Mesodermal cell (in vitro differentiated cells): ENCODE measurements around the gene U2AF2.

ENCODE experiments used
- H3K27ac ChIP-seq: 2 replicates; pipeline ENCODE4 v1.7.0; 2013; ENCODE audit warnings: mild to moderate bottlenecking, low read depth, low read length, moderate library complexity; ENCODE audit not compliant: severe bottlenecking
- H3K36me3 ChIP-seq: 2 replicates; pipeline ENCODE4 v1.7.1; 2013; ENCODE audit warnings: mild to moderate bottlenecking, low read length, moderate library complexity; ENCODE audit not compliant: control insufficient read depth, insufficient read depth
- H3K4me1 ChIP-seq: one replicate; pipeline ENCODE4 v1.7.1; 2013; ENCODE audit warnings: mild to moderate bottlenecking, low read length; ENCODE audit not compliant: insufficient read depth, control insufficient read depth, poor library complexity, severe bottlenecking
- H3K4me3 ChIP-seq: 2 replicates; pipeline ENCODE4 v1.7.0; 2013; ENCODE audit warnings: low read length, control low read depth, mild to moderate bottlenecking; ENCODE audit not compliant: insufficient read depth, poor library complexity, severe bottlenecking; ENCODE audit errors: extremely low read depth
- H3K9me3 ChIP-seq: 2 replicates; pipeline ENCODE4 v1.7.1; 2013; ENCODE audit warnings: mild to moderate bottlenecking, low read length, moderate library complexity; ENCODE audit not compliant: control insufficient read depth
- WGBS, 2 experiments: methylation state at CpG; one replicate each; pipeline ENCODE4 v1.1.5; 2013; ENCODE audit warnings: missing lambda C conversion rate in 2 of 2; ENCODE audit not compliant: insufficient coverage in 2 of 2; 5-methylcytosine and 5-hydroxymethylcytosine counted together

Gene U2AF2

GRCh38 chr19:55677572-55678028, 22.8 kb downstream of the U2AF2 start:
- no peaks in the 10 kb centered on the region for H3K9me3 ChIP-seq
- H3K4me3 ChIP-seq: no peak overlapping the region
- WGBS, 2 experiments: 90 to 94% methylated on average over 6 of the region's 6 CpGs
- peaks cover 43% of the 10 kb centered on the region for H3K4me1 ChIP-seq
- H3K36me3 ChIP-seq: peaks cover 61% of the 10 kb centered on the region
- H3K27ac ChIP-seq: peak overlapping the region; percentile 42

DNA sequence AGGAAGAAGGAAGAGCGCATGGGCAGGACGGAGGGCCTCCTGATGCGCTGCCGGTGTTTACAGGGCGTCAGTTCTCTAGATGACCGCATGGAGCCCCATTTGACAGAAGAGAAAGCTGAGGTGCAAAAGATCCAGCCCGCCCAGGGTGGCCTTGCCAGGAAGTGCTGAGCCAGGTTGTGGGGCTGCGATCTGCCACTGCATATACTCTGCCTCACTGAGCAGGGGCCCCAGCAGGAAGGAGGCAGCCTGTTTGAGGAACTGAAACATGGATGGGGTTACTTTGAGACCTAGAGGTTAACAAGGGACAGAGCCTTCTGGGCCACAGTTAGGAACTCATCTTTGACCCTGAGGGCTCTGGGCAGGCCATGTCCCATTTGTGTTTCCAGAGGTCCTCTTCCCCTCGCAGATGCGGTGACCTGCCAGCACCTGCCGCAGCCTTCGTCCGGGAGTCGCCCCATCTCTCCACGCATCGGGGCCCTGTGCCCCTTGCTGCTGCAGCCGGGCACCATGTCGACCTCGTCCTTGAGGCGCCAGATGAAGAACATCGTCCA, 23.4 kb downstream of the U2AF2 start:
- no peak overlapping the region for H3K27ac ChIP-seq
- H3K4me1 ChIP-seq: peaks cover 43% of the 10 kb centered on the region
- WGBS, 2 experiments: 97 to 98% methylated on average over 21 of the region's 21 CpGs
- H3K9me3 ChIP-seq: no peaks in the 10 kb centered on the region
- H3K36me3 ChIP-seq: peaks cover 57% of the 10 kb centered on the region
- H3K4me3 ChIP-seq: no peak overlapping the region

DNA sequence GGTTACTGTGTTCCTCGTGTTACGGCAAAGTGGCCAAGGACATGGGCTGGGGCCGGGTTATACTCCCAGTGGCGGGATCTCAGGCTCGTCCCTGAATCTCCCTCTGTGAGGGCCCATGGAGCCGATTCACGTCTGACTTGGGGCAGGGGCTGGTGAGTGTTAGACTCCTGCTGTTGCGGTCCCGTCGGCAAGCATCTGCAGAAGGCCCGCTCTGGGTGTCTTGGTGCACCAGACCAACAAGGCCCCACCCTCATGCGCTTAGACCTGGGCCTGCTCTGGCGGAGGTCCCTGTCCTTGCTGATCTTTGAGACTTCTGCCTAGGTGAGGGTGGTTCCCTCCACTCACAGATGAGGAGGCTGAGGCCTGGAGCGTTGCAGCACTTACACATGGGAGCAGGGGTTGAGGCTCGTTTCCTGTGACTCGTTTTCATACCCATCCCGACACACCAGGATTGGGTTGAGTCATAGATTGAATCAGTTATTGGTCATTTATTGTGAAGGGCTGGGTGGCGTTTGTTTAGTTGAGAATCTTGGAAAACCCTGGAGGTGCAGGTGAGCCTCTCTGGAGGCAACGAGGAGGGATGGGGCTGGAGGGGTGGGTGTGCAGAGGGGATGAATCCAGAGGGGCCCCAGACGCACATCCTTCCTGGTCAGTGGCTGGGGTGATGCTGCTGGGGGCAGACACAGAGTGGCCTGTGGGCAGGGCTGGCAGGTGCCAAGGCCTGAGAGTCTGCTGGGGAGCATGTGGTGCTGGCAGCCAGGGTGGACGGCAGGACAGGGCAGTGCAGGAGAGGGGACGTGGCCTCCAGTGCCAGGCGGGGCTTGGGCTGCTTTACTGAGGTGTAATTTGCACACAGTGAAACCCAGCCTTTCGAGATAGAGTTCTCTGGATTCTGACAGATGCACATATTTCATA, 24.8 kb downstream of the U2AF2 start:
- WGBS, 2 experiments: 94 to 95% methylated on average over 21 of the region's 24 CpGs
- H3K4me3 ChIP-seq: no peak overlapping the region
- H3K27ac ChIP-seq: no peak overlapping the region
- peaks cover 33% of the 10 kb centered on the region for H3K4me1 ChIP-seq
- H3K36me3 ChIP-seq: peaks cover 67% of the 10 kb centered on the region
- no peaks in the 10 kb centered on the region for H3K9me3 ChIP-seq

DNA sequence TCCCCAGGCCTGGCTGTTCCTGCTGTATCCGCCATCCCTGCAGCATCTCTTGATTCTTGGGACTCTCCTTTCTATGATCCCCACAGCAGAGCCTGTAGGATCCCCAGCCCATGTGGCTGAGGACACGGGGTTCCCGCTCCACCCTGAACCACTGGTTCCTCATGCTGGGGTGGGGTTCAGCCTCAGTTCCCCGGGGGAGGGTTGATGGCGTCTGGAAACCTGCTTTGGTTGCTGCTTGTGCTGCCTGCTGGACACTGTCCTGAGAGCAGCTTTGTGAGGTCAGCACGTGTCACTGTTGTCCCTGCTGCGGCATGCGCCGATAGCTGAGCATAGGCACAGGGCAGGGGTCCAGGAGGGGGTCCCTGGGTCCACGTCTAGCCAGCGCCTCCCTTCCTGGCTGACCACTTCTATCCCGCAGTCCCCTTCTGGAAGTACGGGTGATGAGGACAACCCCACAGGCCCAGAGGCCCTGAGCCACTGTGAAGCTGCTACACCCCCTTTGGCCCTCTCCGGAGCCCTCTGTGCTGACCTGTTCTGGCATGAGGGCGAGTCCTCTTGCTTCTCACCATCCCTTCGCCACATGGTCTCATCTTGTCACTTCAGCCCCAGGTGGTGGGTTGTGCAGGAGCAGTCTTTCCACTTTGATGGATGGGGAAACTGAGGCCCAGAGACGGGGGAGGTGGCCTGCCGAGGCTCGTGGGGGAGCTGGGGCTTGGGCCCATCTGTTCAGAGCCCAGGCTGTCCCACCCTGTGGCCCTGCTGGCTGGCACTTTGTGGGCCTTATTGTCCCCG, 25.7 kb downstream of the U2AF2 start:
- Histone ChIP-seq H3K4me3 (no peak overlapping the region), H3K9me3 (no peaks in the 10 kb centered on the region), H3K36me3 (peaks cover 76% of the 10 kb centered on the region), H3K27ac (peak overlapping the region; percentile 10), H3K4me1 (peaks cover 33% of the 10 kb centered on the region)
- WGBS, 2 experiments: 96 to 97% methylated on average over 15 to 16 of the region's 20 CpGs

DNA sequence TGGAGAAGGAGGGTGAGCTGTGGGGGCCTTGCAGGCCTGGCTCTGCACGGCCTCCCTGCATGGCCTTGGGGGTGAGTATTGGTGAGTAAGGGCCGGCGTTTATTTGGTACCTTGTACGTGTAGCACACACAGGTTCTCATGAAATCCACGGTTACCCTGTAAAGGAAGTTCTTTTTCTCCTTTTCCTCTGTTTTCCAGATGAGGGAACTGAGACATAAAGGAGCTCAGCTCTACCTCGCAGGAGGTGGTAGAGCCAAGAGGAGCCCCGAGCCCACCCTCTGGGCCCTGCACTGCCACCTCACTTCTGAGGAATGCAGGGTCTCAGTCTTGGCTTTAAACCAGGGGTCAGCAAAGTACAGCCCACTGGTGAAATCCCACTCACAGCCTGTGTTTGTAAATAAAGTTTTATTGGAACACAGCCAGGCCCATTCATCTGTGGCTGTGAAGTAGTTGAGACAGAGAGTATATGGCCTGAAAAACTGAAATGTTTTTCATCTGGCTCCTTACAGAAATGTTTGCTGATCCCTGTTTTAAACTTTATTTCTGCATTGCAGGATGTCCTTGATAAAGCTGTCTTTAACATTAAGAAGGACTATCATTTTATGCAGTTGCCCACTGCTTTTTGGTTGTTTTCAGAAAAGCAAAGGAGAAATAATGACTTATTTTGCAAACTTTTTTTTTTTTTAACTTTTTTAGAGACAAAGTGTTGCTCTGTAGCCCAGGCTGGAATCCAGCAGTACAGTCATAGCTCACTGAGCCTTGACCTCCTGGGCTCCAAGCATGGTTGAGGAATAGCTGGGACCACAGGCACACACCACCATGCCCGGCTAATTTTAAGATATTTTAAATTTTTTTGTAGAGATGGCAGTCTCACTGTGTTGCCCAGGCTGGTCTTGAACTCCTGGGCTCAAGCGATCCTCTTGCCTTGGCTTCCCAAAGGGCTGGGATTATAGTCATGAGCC, 26.6 kb downstream of the U2AF2 start:
- Histone ChIP-seq H3K4me1 (peaks cover 27% of the 10 kb centered on the region), H3K4me3 (no peak overlapping the region), H3K27ac (peak overlapping the region; percentile 10), H3K36me3 (peaks cover 80% of the 10 kb centered on the region), H3K9me3 (no peaks in the 10 kb centered on the region)
- 89 to 100% methylated on average over 6 to 8 of the region's 9 CpGs for WGBS, 2 experiments

- H3K4me1 ChIP-seq: peaks cover 20% of the 10 kb centered on the region
- WGBS, 2 experiments: 93 to 97% methylated on average over 14 to 19 of the region's 22 CpGs
- H3K4me3 ChIP-seq: no peak overlapping the region
- no peaks in the 10 kb centered on the region for H3K9me3 ChIP-seq
- no peak overlapping the region for H3K27ac ChIP-seq
- H3K36me3 ChIP-seq: peaks cover 81% of the 10 kb centered on the region
Measured at GRCh38 chr19:55683449-55684261, 28.8 kb downstream of the U2AF2 start.

- Histone ChIP-seq H3K27ac (no peak overlapping the region), H3K4me1 (peaks cover 7% of the 10 kb centered on the region), H3K4me3 (no peak overlapping the region), H3K9me3 (no peaks in the 10 kb centered on the region), H3K36me3 (peaks cover 80% of the 10 kb centered on the region)
- WGBS, 2 experiments: 95 to 97% methylated on average over 59 to 60 of the region's 60 CpGs
Measured at GRCh38 chr19:55684946-55685681, 30.3 kb downstream of the U2AF2 start.

- no peaks in the 10 kb centered on the region for H3K9me3 ChIP-seq
- no peak overlapping the region for H3K4me3 ChIP-seq
- WGBS, 2 experiments: 94 to 97% methylated on average over 4 to 6 of the region's 6 CpGs
- peaks cover 81% of the 10 kb centered on the region for H3K36me3 ChIP-seq
- H3K27ac ChIP-seq: no peak overlapping the region
- H3K4me1 ChIP-seq: peaks cover 2% of the 10 kb centered on the region
Measured at GRCh38 chr19:55685776-55686175, 30.9 kb downstream of the U2AF2 start.
